Measurements from ENCODE around the gene RNF111.
"Not testable (repeated sequence)": the region's sequence is repeated elsewhere in the genome, so short reads cannot be mapped to it uniquely, and the experiment has no call there.

Gene RNF111

GRCh38 chr15:59133929-59134427 lies 146.5 kb downstream of the RNF111 start:
- DNase-seq (ENCODE audit: low read depth) = no peak

- no peak for DNase-seq (ENCODE audit: low read depth)
Measured at GRCh38 chr15:59137566-59137965, 150.1 kb downstream of the RNF111 start.

GRCh38 chr15:59138243-59138642 lies 150.8 kb downstream of the RNF111 start:
- DNase-seq (ENCODE audit: low read depth) = peak; percentile 62

GRCh38 chr15:59140422-59141226 lies 153.2 kb downstream of the RNF111 start:
- DNase-seq (ENCODE audit: low read depth) = peak; percentile 46

- DNase-seq (ENCODE audit: low read depth) = no peak
Measured at GRCh38 chr15:59143281-59143680, 155.8 kb downstream of the RNF111 start.

GRCh38 chr15:59144594-59144993 lies 157.1 kb downstream of the RNF111 start:
- DNase-seq (ENCODE audit: low read depth) = not testable (repeated sequence)
